ENCODE results near the gene PCDH1. TPM values are rescaled to one million over a fixed set of nuclear protein-coding genes. Genes with fewer than 3 reads are reported as not detected.

The PCDH1 gene
- total RNA-seq, 1 experiment from 2014 or later: 127 TPM

GRCh38 chr5:141857226-141857625 lies 21.0 kb downstream of the PCDH1 start:
- H3K27me3 ChIP-seq (ENCODE audit: insufficient read depth, low read length): no peaks in the 10 kb centered on the region
- H3K56ac ChIP-seq (ENCODE audit: insufficient read length, low read depth, low read length): no peak overlapping the region
- H3K14ac ChIP-seq (ENCODE audit: insufficient read depth, low read length): no peak overlapping the region; the same call in 1 of the 2 replicates
- H3K23me2 ChIP-seq (ENCODE audit: insufficient read length, low read depth, low read length, poor library complexity, severe bottlenecking): peaks cover 2% of the 10 kb centered on the region
- Mint-ChIP-seq H3K9me3 (no peaks in the 10 kb centered on the region), H3K27me3 (ENCODE audit: low read depth) (no peaks in the 10 kb centered on the region; the same call in none of the 2 replicates), H3K4me1 (peaks cover 57 to 71% of the 10 kb centered on the region in 2 experiments), H3K36me3 (ENCODE audit: insufficient read depth in 1 of 3, low read depth in 3 of 3) (peaks cover 44 to 66% (median 59%) of the 10 kb centered on the region in 3 experiments; a peak in 6 of 7 replicates), H3K4me3 (no peak overlapping the region; a peak in 1 of 5 replicates), H3K27ac (peak overlapping the region; percentile 16 to 91 (median 33); a peak in 4 of 7 replicates)
- no peak overlapping the region for H4K5ac ChIP-seq (ENCODE audit: insufficient read length, low read depth, low read length)
- H3K4me2 ChIP-seq (ENCODE audit: insufficient read depth, insufficient read length, low read length): no peak overlapping the region
- TF ChIP-seq, protein P1, sequence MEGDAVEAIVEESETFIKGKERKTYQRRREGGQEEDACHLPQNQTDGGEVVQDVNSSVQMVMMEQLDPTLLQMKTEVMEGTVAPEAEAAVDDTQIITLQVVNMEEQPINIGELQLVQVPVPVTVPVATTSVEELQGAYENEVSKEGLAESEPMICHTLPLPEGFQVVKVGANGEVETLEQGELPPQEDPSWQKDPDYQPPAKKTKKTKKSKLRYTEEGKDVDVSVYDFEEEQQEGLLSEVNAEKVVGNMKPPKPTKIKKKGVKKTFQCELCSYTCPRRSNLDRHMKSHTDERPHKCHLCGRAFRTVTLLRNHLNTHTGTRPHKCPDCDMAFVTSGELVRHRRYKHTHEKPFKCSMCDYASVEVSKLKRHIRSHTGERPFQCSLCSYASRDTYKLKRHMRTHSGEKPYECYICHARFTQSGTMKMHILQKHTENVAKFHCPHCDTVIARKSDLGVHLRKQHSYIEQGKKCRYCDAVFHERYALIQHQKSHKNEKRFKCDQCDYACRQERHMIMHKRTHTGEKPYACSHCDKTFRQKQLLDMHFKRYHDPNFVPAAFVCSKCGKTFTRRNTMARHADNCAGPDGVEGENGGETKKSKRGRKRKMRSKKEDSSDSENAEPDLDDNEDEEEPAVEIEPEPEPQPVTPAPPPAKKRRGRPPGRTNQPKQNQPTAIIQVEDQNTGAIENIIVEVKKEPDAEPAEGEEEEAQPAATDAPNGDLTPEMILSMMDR (conservative IDR thresholded peaks at IDR 0.05): no peak
- no peak overlapping the region for H2AK5ac ChIP-seq (ENCODE audit: insufficient read length, low read length)
- H4K20me1 ChIP-seq (ENCODE audit: control insufficient read depth, insufficient read depth, insufficient read length): no peaks in the 10 kb centered on the region
- H4K91ac ChIP-seq (ENCODE audit: insufficient read length, low read depth, low read length): no peak overlapping the region
- H3K9me3 ChIP-seq (ENCODE audit: control insufficient read depth, low read depth, low read length): no peaks in the 10 kb centered on the region
- no peak overlapping the region for H3K18ac ChIP-seq (ENCODE audit: insufficient read length, low read depth, low read length)
- no peak overlapping the region for H4K8ac ChIP-seq (replicated peaks; ENCODE audit: insufficient read length, low read depth, low read length)
- H2AFZ ChIP-seq (ENCODE audit: low read length): no peak overlapping the region
- H3K27ac ChIP-seq (ENCODE audit: insufficient read length, low read depth, low read length): no peak overlapping the region
- peaks cover 16% of the 10 kb centered on the region for H3K4me1 ChIP-seq (ENCODE audit: insufficient read depth, low read length)
- H2BK5ac ChIP-seq (ENCODE audit: insufficient read length, low read length): no peak overlapping the region
- no peak overlapping the region for H2BK15ac ChIP-seq (ENCODE audit: low read depth, low read length)
- H3K4ac ChIP-seq (ENCODE audit: low read depth, low read length): no peak overlapping the region
- H2BK120ac ChIP-seq (ENCODE audit: low read depth, low read length, poor library complexity, severe bottlenecking): no peak overlapping the region
- H3K23ac ChIP-seq (ENCODE audit: insufficient read length, low read depth, low read length): no peak overlapping the region
- H3K79me2 ChIP-seq (ENCODE audit: insufficient read depth, low read length): no peaks in the 10 kb centered on the region
- H3T11ph ChIP-seq (ENCODE audit: low read length): no peak overlapping the region
- H2BK12ac ChIP-seq (ENCODE audit: insufficient read length, low read depth, low read length): no peak overlapping the region
- H2BK20ac ChIP-seq (ENCODE audit: low read depth, low read length, poor library complexity, severe bottlenecking): no peak overlapping the region
- H3K9ac ChIP-seq (ENCODE audit: extremely low read depth, insufficient read length, low read length): no peak overlapping the region
- WGBS (ENCODE audit: extremely low coverage, insufficient read length, low lambda C conversion rate): no CpG with 5 or more reads among the region's 12 CpGs
- no peak for DNase-seq
- H3K79me1 ChIP-seq (ENCODE audit: insufficient read depth, low read depth, low read length, poor library complexity, severe bottlenecking): no peaks in the 10 kb centered on the region

Measured in H9 (cell line).